K562 (cell line): ENCODE measurements around the gene KDELR3. TPM values are rescaled to one million over a fixed set of nuclear protein-coding genes. Genes with fewer than 3 reads are reported as not detected.

ENCODE experiments used
- ATAC-seq: fragments of 200-7000 bp; cut with Tn5 transposase; 3 replicates; pipeline ENCODE4 v1.9.1; 2020; ENCODE audit warnings: moderate library complexity
- BruUV-seq: library from RNA; stranded (reverse); fragments of 400-500 nt; replicated peaks from 2 replicates; lab custom pipeline; 2021; lab: Mats Ljungman, UMichigan
- CTCF ChIA-PET: fragments of 300-600 bp; formaldehyde crosslinking; extraction: SDS; loops from one replicate; lab custom pipeline; 2021; ENCODE audit warnings: low intra/inter-chr PET ratio; lab: Yijun Ruan, JAX
- POLR2A ChIA-PET: fragments of 300-600, 350-650 bp; sonication (Branson Sonifier 250); formaldehyde crosslinking; extraction: SDS; loops from one replicate; lab custom pipeline; 2021; ENCODE audit warnings: antibody characterized with exemption, inconsistent platforms; lab: Yijun Ruan, JAX
- DNase-seq, 4 experiments: peaks; one replicate each; pipeline versions ENCODE4 v3.0.0 to v3.0.0-alpha.2; 2011 to 2018; ENCODE audit warnings: low spot score in 3 of 4, mixed read lengths in 3 of 4; ENCODE audit errors: extremely low read depth in 1 of 4
- FAIRE-seq: peaks from 2 replicates; lab custom pipeline; 2011; peaks lifted over from hg19 to GRCh38; lab: Jason Lieb, UNC
- H2AFZ ChIP-seq: 2 replicates; pipeline ENCODE4 v1.6.0; 2011; ENCODE audit warnings: low read depth, low read length, control low read depth, inconsistent platforms
- H3K27ac ChIP-seq: fragments of 200-600 bp; 3 replicates; pipeline ENCODE4 v1.8.0; 2011; ENCODE audit warnings: low read depth, mild to moderate bottlenecking, control low read depth, inconsistent platforms, low read length, moderate library complexity, mixed read lengths; ENCODE audit errors: extremely low read depth
- H3K27me3 ChIP-seq, 2 experiments: fragments of 300-600 bp in 1 of 2; 2 replicates in 1 of 2; 3 replicates in 1 of 2; pipeline versions ENCODE4 v1.6.0 to v1.8.0; 2011; ENCODE audit warnings: inconsistent platforms in 2 of 2, low read length in 2 of 2, mild to moderate bottlenecking in 1 of 2, mixed read lengths in 1 of 2, moderate library complexity in 1 of 2; ENCODE audit not compliant: control insufficient read depth in 2 of 2, insufficient read depth in 2 of 2
- H3K36me3 ChIP-seq: fragments of 300-600 bp; 3 replicates; pipeline ENCODE4 v1.8.0; 2011; ENCODE audit warnings: mild to moderate bottlenecking, low read length, inconsistent platforms; ENCODE audit not compliant: control insufficient read depth, insufficient read depth
- H3K4me1 ChIP-seq, 2 experiments: fragments of 200-600 bp in 1 of 2; replicated peaks in 1 of 2; 2 replicates in 1 of 2; 3 replicates in 1 of 2; pipeline versions ENCODE4 v1.5.1 to v1.8.0; 2011; ENCODE audit warnings: inconsistent platforms in 2 of 2, low read length in 2 of 2, mild to moderate bottlenecking in 1 of 2, mixed read lengths in 1 of 2, moderate library complexity in 1 of 2; ENCODE audit not compliant: control insufficient read depth in 2 of 2, insufficient read depth in 2 of 2
- H3K4me2 ChIP-seq: 2 replicates; pipeline ENCODE4 v1.6.1; 2011; ENCODE audit warnings: low read length, control low read depth, inconsistent platforms, mixed read lengths; ENCODE audit not compliant: insufficient read depth
- H3K4me3 ChIP-seq: fragments of 200-600 bp; sonication (generic), shearing (Covaris generic); 2 replicates; pipeline ENCODE4 v1.5.1; 2016; ENCODE audit warnings: control low read depth, inconsistent platforms
- H3K79me2 ChIP-seq: fragments of 200-600 bp; 3 replicates; pipeline ENCODE4 v1.8.0; 2011; ENCODE audit warnings: low read length, inconsistent platforms; ENCODE audit not compliant: control insufficient read depth, insufficient read depth
- H3K9ac ChIP-seq, 2 experiments: 2 replicates each; pipeline versions ENCODE4 v1.6.0 to v1.6.1; 2011; ENCODE audit warnings: low read depth in 2 of 2, low read length in 2 of 2, control low read depth in 1 of 2, inconsistent platforms in 1 of 2, mild to moderate bottlenecking in 1 of 2, mixed read lengths in 1 of 2; ENCODE audit not compliant: insufficient read depth in 1 of 2
- H3K9me1 ChIP-seq: one replicate; pipeline ENCODE4 v1.6.0; 2011; ENCODE audit warnings: inconsistent platforms, mild to moderate bottlenecking, low read length, moderate library complexity; ENCODE audit not compliant: control insufficient read depth, insufficient read depth
- H3K9me3 ChIP-seq: replicated peaks from 2 replicates; pipeline ENCODE4 v1.5.1; 2011; ENCODE audit warnings: low read depth, low read length, inconsistent platforms; ENCODE audit not compliant: control insufficient read depth, insufficient read depth
- H4K20me1 ChIP-seq: replicated peaks from 2 replicates; pipeline ENCODE4 v1.6.1; 2011; ENCODE audit warnings: low read length, inconsistent platforms, mixed read lengths; ENCODE audit not compliant: control insufficient read depth, insufficient read depth
- CHD4 ChIP-seq: fragments of 200-600 bp; sonication (generic); IDR thresholded peaks from 3 replicates; pipeline ENCODE4 v1.6.1; 2012; ENCODE audit warnings: low read depth, mild to moderate bottlenecking, mixed read lengths, low read length, inconsistent platforms; ENCODE audit not compliant: insufficient read depth, insufficient replicate concordance, poor library complexity, severe bottlenecking
- MECOM ChIP-seq: fragments of 250-450 bp; sonication (Bioruptor Pico); IDR thresholded peaks from 2 replicates; pipeline ENCODE4 v1.8.0; 2022; ENCODE audit warnings: inconsistent platforms
- RNF2 ChIP-seq: sonication (generic); IDR thresholded peaks from 2 replicates; pipeline ENCODE4 v1.6.1; 2016
- SMARCE1 ChIP-seq: fragments of 450-650 bp; IDR thresholded peaks from 2 replicates; pipeline ENCODE4 v1.7.1; 2016; ENCODE audit warnings: mild to moderate bottlenecking
- STAT5A ChIP-seq: IDR thresholded peaks from 2 replicates; pipeline ENCODE4 v1.6.1; 2012; ENCODE audit warnings: low read length, inconsistent platforms, borderline replicate concordance
- WGBS: fragments of 100-300 bp; shearing (Covaris generic); methylation state at CpG from one replicate; pipeline ENCODE4 v1.1.6; 2016; ENCODE audit warnings: low coverage, mixed read lengths; ENCODE audit not compliant: insufficient coverage; ENCODE audit errors: missing lambda C conversion rate; 5-methylcytosine and 5-hydroxymethylcytosine counted together
- in situ Hi-C: fragments of 300-500 bp; cut with MboI; formaldehyde crosslinking; loops from 4 replicates; pipeline ENCODE4 v1.15.0; 2018; ENCODE audit warnings: inconsistent platforms, mixed read lengths
- intact Hi-C: fragments of 100-400 bp; cut with micrococcal nuclease; formaldehyde crosslinking; loops from 2 replicates; pipeline ENCODE4 v1.14.2; 2022
- polyA plus RNA-seq, 8 experiments: library from polyadenylated mRNA; depleted of rRNA in 4 of 8; stranded (reverse) in 5 of 8; unstranded in 3 of 8; fragments of >200 nt; fragmentation: Nextera tagmentation in 2 of 8; fragmentation: Illumina TruSeq in 1 of 8; extraction: Ambion mirVana in 2 of 8; extraction: Trizol in 1 of 8; gene quantifications; 2 replicates each; pipeline versions ENCODE4 v1.2.1 to v1.2.3, GENCODE V29; 2011 to 2014; ENCODE audit warnings: inconsistent platforms in 1 of 8, missing spikeins in 1 of 8
- total RNA-seq, 7 experiments: library from RNA; depleted of rRNA in 6 of 7; stranded (reverse); fragments of >200 nt in 6 of 7; fragmentation: Illumina TruSeq in 2 of 7; extraction: Trizol in 2 of 7; gene quantifications; 2 replicates each; pipeline versions ENCODE4 v1.2.1 to v1.2.3, GENCODE V29; 2011 to 2021; ENCODE audit warnings: low replicate concordance in 1 of 7

KDELR3 gene
- total and polyA plus RNA-seq, 9 of the 15 experiments (the other 6 are each of a cell fraction or from before 2014, with no cell fraction given): 7.1 to 44.8 (median 9.6) TPM

DNA sequence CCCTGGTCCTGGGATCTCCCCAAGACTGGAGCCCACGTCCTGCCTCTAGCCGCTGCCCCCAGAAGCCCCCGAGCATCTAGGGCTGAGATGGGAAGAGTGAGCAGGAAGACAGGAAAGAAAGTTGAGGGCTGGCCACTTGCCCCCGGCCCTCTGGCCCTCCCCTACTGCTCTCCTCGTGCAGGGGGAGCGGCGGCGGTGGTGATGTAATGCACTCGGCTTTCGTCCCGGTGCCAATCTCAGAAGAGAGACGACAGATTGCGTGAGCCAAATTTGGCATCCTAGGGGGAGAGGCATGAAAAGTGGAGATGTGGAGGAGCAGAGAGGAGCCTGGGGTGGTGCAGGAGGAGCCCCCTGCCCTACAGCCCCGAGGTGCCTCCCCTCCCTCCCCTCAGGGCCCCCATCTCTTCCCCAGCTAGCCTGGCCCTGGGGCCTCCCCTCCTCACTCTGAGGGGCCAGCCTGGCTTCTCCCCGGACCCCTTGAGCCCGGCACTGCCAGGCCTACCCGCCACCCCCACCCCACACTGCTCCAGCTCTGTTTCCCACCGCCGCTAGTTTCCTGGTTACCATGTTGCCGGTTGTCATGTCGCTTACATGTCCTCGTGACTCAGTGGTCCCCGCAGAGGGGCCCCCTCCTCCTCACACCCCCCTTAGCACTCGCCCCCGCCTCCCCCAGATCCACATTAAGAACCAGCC, 15.4 kb upstream of the KDELR3 start:
- no peaks in the 10 kb centered on the region for H3K36me3 ChIP-seq
- intact Hi-C loops: no loop called here
- no peaks in the 10 kb centered on the region for H3K79me2 ChIP-seq
- H4K20me1 ChIP-seq: peaks cover 11% of the 10 kb centered on the region; the same call in 1 of the 2 replicates
- in situ Hi-C loops: no loop called here
- CTCF ChIA-PET: interaction anchor here (0.6 kb wide), 1 partner anchor 45 kb away, joined by 4 read pairs; no protein-coding TSS in a partner anchor
- H3K4me3 ChIP-seq: no peak overlapping the region
- DNase-seq: no peak
- H3K9me3 ChIP-seq: no peaks in the 10 kb centered on the region
- H3K9me1 ChIP-seq: no peaks in the 10 kb centered on the region
- H2AFZ ChIP-seq: no peak overlapping the region
- no peak for TF ChIP-seq STAT5A
- no peak for TF ChIP-seq RNF2
- no peak for TF ChIP-seq SMARCE1
- TF ChIP-seq MECOM: no peak
- TF ChIP-seq CHD4: no peak
- H3K9ac ChIP-seq: no peak overlapping the region
- POLR2A ChIA-PET: interaction anchor here (0.7 to 1.4 kb wide), 4 partner anchors 9 to 1157 kb away, joined by 3 to 4 read pairs (median 4); partner anchors contain the start of gene KDELR3
- H3K27me3 ChIP-seq: no peaks in the 10 kb centered on the region; a peak in 1 of 5 replicates
- WGBS: 23% methylated on average over 10 of the region's 25 CpGs
- no peak for FAIRE-seq
- H3K27ac ChIP-seq: no peak overlapping the region
- no peak for ATAC-seq
- no TSS peak for BruUV-seq
- H3K4me2 ChIP-seq: no peak overlapping the region
- H3K4me1 ChIP-seq: peaks cover 0 to 39% of the 10 kb centered on the region in 2 experiments; a peak in 3 of 5 replicates
